SKM-1 (cell line): Measurements from ENCODE around the gene SUCO.
"Not testable (repeated sequence)": the region's sequence is repeated elsewhere in the genome, so short reads cannot be mapped to it uniquely, and the experiment has no call there.

Source experiments
- DNase-seq: peaks from one replicate; lab custom pipeline; 2025; ENCODE audit not compliant: unreplicated experiment; lab: John Stamatoyannopoulos, UW

SUCO gene

GRCh38 chr1:172605641-172606040 lies 72.7 kb downstream of the SUCO start:
- no peak for DNase-seq

GRCh38 chr1:172607145-172607544 lies 74.2 kb downstream of the SUCO start:
- no peak for DNase-seq

- DNase-seq: no peak
These were observed 75.2 kb downstream of the SUCO start for GRCh38 chr1:172608098-172608601.

DNA sequence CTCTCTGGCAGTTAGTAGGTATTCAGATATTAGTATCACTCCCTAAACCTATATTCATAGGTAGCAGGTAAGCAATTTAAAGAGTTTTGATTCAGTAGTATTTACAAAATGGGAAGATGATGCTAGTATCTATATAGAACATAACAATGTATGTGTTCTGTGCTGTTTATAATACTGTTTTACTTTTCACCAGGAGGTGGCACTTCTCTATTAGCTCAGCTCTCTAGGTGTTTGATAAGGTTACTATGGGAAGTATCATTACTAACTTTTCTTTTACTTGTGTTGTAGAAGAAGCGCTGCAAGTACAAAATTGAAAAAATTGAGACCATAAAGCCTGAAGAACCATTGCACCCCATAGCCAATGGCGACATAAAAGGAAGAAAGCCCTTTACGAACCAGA lies 76.6 kb downstream of the SUCO start:
- DNase-seq: no peak

DNA sequence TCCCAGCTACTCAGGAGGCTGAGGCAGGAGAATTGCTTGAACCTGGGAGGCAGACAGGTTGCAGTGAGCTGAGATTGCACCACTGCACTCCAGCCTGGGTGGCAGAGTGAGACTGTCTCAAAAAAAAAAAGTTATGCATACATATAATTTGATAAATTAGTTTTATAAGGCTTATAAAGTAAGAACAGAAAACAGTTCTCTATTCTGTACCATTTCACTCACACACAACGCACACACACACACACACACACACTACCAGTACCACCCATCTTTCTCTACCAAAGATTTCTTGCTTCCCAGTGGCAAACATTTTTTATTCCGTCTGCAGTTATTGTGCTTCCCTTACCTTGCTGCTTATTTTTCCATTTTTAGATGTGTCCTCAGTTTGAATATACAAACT lies 79.5 kb downstream of the SUCO start:
- DNase-seq: no peak

GRCh38 chr1:172613294-172613693 lies 80.3 kb downstream of the SUCO start:
- DNase-seq: no peak

- DNase-seq: peak; percentile 55
These were observed 83.2 kb downstream of the SUCO start for GRCh38 chr1:172616195-172616594.

GRCh38 chr1:172616636-172617035 lies 83.7 kb downstream of the SUCO start:
- DNase-seq: peak; percentile 75

GRCh38 chr1:172620603-172621002 lies 87.7 kb downstream of the SUCO start:
- DNase-seq: not testable (repeated sequence)

DNA sequence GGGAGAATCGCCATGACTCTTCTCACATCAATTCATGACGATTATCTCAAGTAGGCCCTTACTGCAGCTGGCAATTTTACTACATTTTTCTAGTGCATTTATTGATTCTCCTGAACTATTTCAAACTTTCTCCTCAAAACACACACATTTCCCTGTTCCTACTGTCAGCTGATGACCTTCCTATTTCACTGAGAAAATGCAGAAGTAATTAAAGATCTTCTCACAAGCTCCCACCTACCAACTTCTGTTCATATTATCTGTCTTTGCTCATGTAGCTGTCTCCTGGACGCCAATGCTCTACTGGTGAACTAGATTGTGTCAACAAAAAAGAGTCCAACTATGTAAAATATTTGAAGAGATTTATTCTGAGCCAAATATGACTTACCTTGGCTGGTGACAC lies 89.6 kb downstream of the SUCO start:
- peak; percentile 51 for DNase-seq

DNA sequence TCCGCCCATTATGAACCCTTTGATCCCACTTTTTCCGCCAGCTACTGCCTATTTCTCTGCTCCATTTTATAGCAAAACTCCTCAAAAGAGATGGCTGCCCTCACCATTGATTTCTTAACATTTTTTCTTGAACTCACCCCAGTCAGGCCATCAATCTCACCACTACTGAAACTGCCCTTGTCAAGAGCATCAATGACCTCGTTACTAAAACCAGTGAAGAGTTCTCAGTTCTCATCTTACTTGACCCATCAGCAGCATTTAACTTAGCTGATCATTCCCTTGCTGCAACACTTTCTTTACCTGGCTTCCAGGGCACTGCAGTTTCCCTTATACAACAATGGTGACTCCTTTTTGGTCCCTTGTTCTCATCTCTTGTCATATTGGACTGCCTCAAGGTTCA lies 90.8 kb downstream of the SUCO start:
- DNase-seq: no peak

DNA sequence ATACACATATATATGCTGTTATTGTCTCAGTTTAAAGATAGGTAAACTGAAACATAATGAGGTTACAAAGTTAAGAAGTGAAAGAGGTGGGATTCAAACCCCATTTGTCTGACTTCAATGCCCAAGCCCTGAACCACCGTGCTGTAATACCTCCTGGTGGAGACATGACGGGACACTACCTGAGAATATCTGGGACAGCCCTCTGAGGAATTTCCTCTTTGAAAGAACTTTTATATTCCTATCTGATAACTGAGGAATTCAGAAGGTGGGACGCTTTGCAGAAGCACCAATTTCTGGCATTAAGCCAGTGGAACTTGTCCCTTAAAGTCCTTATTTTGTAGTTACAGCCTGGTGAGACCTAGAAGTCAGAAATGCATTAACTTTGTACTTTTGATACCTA lies 93.9 kb downstream of the SUCO start:
- no peak for DNase-seq

DNA sequence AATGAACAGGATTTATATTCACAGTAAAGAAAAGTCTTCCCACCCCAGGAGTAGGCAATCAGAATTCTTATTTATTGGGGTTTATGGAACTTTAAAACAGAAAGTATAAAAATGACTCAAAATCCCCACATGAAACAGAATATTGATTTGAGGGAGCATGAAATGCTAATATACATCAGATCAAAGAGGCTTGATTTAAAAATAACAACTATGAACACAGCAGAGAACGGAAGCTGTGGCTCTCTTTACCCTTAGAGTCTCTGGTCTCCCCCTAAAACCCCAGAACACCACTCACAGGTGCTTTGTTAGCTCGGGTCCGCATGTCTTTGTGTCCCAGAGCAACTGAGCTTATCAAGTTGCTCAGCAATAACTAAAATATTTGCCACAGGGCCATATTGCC lies 94.8 kb downstream of the SUCO start:
- DNase-seq: no peak

GRCh38 chr1:172628401-172628800 lies 95.5 kb downstream of the SUCO start:
- DNase-seq: no peak

DNA sequence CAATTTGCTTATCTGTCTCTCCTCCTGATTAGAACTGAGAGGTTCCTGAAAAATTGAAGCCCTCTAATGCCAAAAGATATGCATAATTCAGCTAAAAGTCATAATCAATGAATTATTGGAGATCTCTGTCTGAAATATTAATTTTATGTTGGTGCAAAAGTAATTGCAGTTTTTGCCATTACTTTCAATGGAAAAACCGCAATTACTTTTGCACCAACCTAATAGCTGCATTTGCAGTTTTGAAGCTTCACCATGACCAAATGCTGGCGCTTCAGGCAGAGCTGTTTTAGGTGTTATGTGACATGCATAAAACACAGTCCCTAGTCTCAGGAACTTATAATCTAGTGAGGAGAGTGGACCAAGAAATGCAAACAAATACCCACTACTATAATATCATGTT lies 96.2 kb downstream of the SUCO start:
- no peak for DNase-seq

- no peak for DNase-seq
These were observed 96.7 kb downstream of the SUCO start for GRCh38 chr1:172629638-172630037.

- DNase-seq: no peak
These were observed 97.3 kb downstream of the SUCO start for GRCh38 chr1:172630056-172630818.

- no peak for DNase-seq
These were observed 97.9 kb downstream of the SUCO start for GRCh38 chr1:172630868-172631267.

DNA sequence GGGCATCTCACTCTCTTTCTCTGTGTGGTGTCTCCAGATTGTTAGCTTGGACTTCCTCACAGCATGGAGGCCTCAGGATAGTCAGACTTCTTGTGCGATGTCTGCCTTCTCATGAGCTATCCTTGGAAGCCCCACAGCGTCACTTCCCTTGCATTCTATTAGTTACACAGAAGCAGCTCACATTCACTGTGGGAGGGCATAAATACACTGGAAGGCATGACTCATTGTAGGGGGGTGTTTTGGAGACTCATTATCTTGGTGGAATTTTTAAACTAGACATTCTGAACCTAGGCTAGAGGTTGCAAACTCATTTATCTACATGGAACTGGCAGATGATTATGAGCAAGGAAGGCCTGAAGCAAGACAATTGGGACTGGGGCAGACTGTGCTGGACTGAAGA lies 104.6 kb downstream of the SUCO start:
- no peak for DNase-seq

DNA sequence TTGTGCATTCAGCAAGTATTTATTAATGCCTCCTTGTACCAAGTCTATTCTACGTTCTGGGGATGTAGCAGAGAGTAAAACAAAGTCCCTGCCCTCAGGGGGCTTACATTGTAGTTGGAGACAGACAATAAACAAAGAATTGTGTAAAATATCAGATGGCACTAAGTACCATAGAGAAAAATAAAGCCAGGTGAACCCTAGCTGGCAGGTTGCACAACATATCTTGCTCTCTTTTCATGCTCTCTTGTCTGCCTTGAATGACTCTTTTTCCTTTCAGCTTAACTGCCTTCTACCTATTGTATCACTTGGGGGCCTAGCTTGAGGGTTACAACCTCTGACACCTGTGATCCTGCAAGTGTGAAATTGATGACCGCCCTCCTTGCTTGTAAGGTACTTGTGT lies 105.3 kb downstream of the SUCO start:
- DNase-seq: no peak

- no peak for DNase-seq
These were observed 106.2 kb downstream of the SUCO start for GRCh38 chr1:172638885-172639831.

- no peak for DNase-seq
These were observed 107.2 kb downstream of the SUCO start for GRCh38 chr1:172640111-172640510.
